K562 (cell line): ENCODE data around the gene AIFM3. TPM values are rescaled to one million over a fixed set of nuclear protein-coding genes. Genes with fewer than 3 reads are reported as not detected.
A peak's percentile ranks its signal among the peaks of the same experiment; 100 is the strongest.

Experiments used
- ATF6 ChIP-seq: sonication (generic); formaldehyde crosslinking; IDR thresholded peaks from 2 replicates; pipeline ENCODE4 v1.4.0; 2020; ENCODE audit warnings: mild to moderate bottlenecking, missing genetic modification reagents
- BRCA1 ChIP-seq, 2 experiments: fragments of 450-650 bp in 1 of 2; sonication (generic) in 1 of 2; formaldehyde crosslinking in 1 of 2; IDR thresholded peaks; 2 replicates each; pipeline versions ENCODE4 v1.5.0 to v1.6.1; 2017 to 2020; ENCODE audit warnings: mild to moderate bottlenecking in 1 of 2, missing genetic modification reagents in 1 of 2
- CAMTA2 ChIP-seq: fragments of 250-450 bp; sonication (Bioruptor Pico); conservative IDR thresholded peaks from 2 replicates; pipeline ENCODE4 v1.5.1; 2022
- CBX8 ChIP-seq: fragments of 200-600 bp; sonication (generic); IDR thresholded peaks from 2 replicates; pipeline ENCODE4 v1.6.1; 2012; ENCODE audit warnings: borderline replicate concordance, mixed run types, low read depth, mild to moderate bottlenecking, moderate library complexity, mixed read lengths, low read length, control low read depth, inconsistent platforms; ENCODE audit not compliant: poor library complexity, severe bottlenecking; ENCODE audit errors: extremely low read depth
- CEBPZ ChIP-seq: fragments of 150-350 bp; IDR thresholded peaks from 2 replicates; pipeline ENCODE4 v1.6.1; 2014; ENCODE audit warnings: low read depth, mild to moderate bottlenecking, low read length, borderline replicate concordance
- FOXJ2 ChIP-seq: fragments of 200-800 bp; sonication (Bioruptor generic); IDR thresholded peaks from 2 replicates; pipeline ENCODE4 v1.6.1; 2016; ENCODE audit warnings: missing genetic modification characterization, missing compliant biosample characterization
- HMG20A ChIP-seq: fragments of 450-650 bp; formaldehyde crosslinking; conservative IDR thresholded peaks from 2 replicates; pipeline ENCODE4 v1.4.0; 2020; ENCODE audit warnings: mild to moderate bottlenecking, mixed read lengths
- LEF1 ChIP-seq: fragments of 450-650 bp; IDR thresholded peaks from 2 replicates; pipeline ENCODE4 v1.6.1; 2016; ENCODE audit warnings: mild to moderate bottlenecking
- NCOR1 ChIP-seq: fragments of 450-650 bp; IDR thresholded peaks from 2 replicates; pipeline ENCODE4 v1.6.1; 2016; ENCODE audit warnings: mild to moderate bottlenecking, moderate library complexity
- POLR3A ChIP-seq: IDR thresholded peaks from 2 replicates; pipeline ENCODE4 v1.6.1; 2011; ENCODE audit warnings: borderline replicate concordance, mild to moderate bottlenecking, moderate library complexity; ENCODE audit not compliant: insufficient read length, insufficient read depth; ENCODE audit errors: extremely low read depth
- POLR3G ChIP-seq: IDR thresholded peaks from 2 replicates; pipeline ENCODE4 v1.6.1; 2011; ENCODE audit not compliant: insufficient read length, insufficient replicate concordance; ENCODE audit errors: extremely low read depth
- PPARD ChIP-seq: fragments of 250-450 bp; sonication (Bioruptor Pico); IDR thresholded peaks from 2 replicates; pipeline ENCODE4 v1.8.0; 2022; ENCODE audit warnings: inconsistent platforms, mild to moderate bottlenecking, moderate library complexity
- RREB1 ChIP-seq: fragments of 250-450 bp; sonication (Bioruptor Pico); IDR thresholded peaks from 2 replicates; pipeline ENCODE4 v1.4.0; 2020
- ZNF511 ChIP-seq: sonication (generic); formaldehyde crosslinking; IDR thresholded peaks from 2 replicates; pipeline ENCODE4 v1.8.0; 2022; ENCODE audit warnings: mild to moderate bottlenecking, missing genetic modification reagents
- polyA plus RNA-seq, 8 experiments: library from polyadenylated mRNA; depleted of rRNA in 4 of 8; stranded (reverse) in 5 of 8; unstranded in 3 of 8; fragments of >200 nt; fragmentation: Nextera tagmentation in 2 of 8; fragmentation: Illumina TruSeq in 1 of 8; extraction: Ambion mirVana in 2 of 8; extraction: Trizol in 1 of 8; gene quantifications; 2 replicates each; pipeline versions ENCODE4 v1.2.1 to v1.2.3, GENCODE V29; 2011 to 2014; ENCODE audit warnings: inconsistent platforms in 1 of 8, missing spikeins in 1 of 8
- total RNA-seq, 7 experiments: library from RNA; depleted of rRNA in 6 of 7; stranded (reverse); fragments of >200 nt in 6 of 7; fragmentation: Illumina TruSeq in 2 of 7; extraction: Trizol in 2 of 7; gene quantifications; 2 replicates each; pipeline versions ENCODE4 v1.2.1 to v1.2.3, GENCODE V29; 2011 to 2021; ENCODE audit warnings: low replicate concordance in 1 of 7

The AIFM3 gene
- total and polyA plus RNA-seq, 9 of the 15 experiments (the other 6 are each of a cell fraction or from before 2014, with no cell fraction given) = 0.03 to 0.20 (median 0.07) TPM; not detected in 1

GRCh38 chr22:20965104-20965887, 1.8 kb upstream of the AIFM3 start (continued):
- TF ChIP-seq RREB1 (CRISPR knock-in tag) (no peak), LEF1 (no peak), FOXJ2 (tag) (no peak), PPARD (no peak), CEBPZ (no peak), CBX8 (no peak), BRCA1 (IDR thresholded peaks at IDR 0.05) (no peak), BRCA1 (CRISPR knock-in tag; IDR thresholded peaks at IDR 0.05) (no peak), POLR3A (no peak), POLR3G (no peak), NCOR1 (no peak), CAMTA2 (CRISPR knock-in tag) (no peak), ATF6 (no peak), HMG20A (no peak), ZNF511 (CRISPR knock-in tag) (0 out of 2 replicates have a peak, but pooled peaks have one; percentile 59)
